ENCODE results near the gene SPATS2. TPM values are rescaled to one million over a fixed set of nuclear protein-coding genes. Genes with fewer than 3 reads are reported as not detected.

SPATS2 gene
- total and polyA plus RNA-seq, 2 donors from 2014 or later = 10.0 to 23.7 TPM

GRCh38 chr12:49335118-49335954 is 31.9 kb upstream of the SPATS2 start:
- Histone ChIP-seq H3K27me3 (ENCODE audit: control insufficient read depth, insufficient read depth, low read length) (peaks cover 24% of the 10 kb centered on the region), H3K9ac (ENCODE audit: low read length in 3 of 3) (no peak overlapping the region), H3K4me1 (ENCODE audit: control insufficient read depth in 2 of 3, insufficient read depth in 2 of 3, low read depth in 1 of 3, low read length in 3 of 3) (peaks cover 0 to 8% (median 0%) of the 10 kb centered on the region in 3 donors), H3K9me3 (ENCODE audit: control insufficient read depth in 2 of 3, insufficient read depth in 1 of 3, low read length in 3 of 3) (no peaks in the 10 kb centered on the region), H3K27ac (ENCODE audit: low read depth in 2 of 2, low read length in 2 of 2) (no peak overlapping the region), H3K4me3 (ENCODE audit: low read length in 3 of 3) (no peak overlapping the region), H3K36me3 (ENCODE audit: control insufficient read depth in 2 of 3, insufficient read depth in 3 of 3, low read length in 3 of 3) (no peaks in the 10 kb centered on the region)
- DNase-seq (peak in 1 of 5 donors; percentile 5), FAIRE-seq (no peak)
- intact Hi-C loops (cut with DNase I) = no loop called here
- TF ChIP-seq CTCF (IDR thresholded peaks at IDR 0.05; ENCODE audit: borderline replicate concordance, extremely low read depth, insufficient read depth) = no peak

- H3K9me3 ChIP-seq (ENCODE audit: control insufficient read depth in 2 of 3, insufficient read depth in 1 of 3, low read length in 3 of 3) = no peaks in the 10 kb centered on the region
- FAIRE-seq = no peak
- no peak for TF ChIP-seq CTCF (IDR thresholded peaks at IDR 0.05; ENCODE audit: borderline replicate concordance, extremely low read depth, insufficient read depth)
- no peaks in the 10 kb centered on the region for H3K36me3 ChIP-seq (ENCODE audit: control insufficient read depth in 2 of 3, insufficient read depth in 3 of 3, low read length in 3 of 3)
- peaks cover 0 to 8% (median 0%) of the 10 kb centered on the region in 3 donors for H3K4me1 ChIP-seq (ENCODE audit: control insufficient read depth in 2 of 3, insufficient read depth in 2 of 3, low read depth in 1 of 3, low read length in 3 of 3)
- peak in 2 of 5 donors; percentile 54 to 73 for DNase-seq
- no peak overlapping the region for H3K27ac ChIP-seq (ENCODE audit: low read depth in 2 of 2, low read length in 2 of 2)
- H3K9ac ChIP-seq (ENCODE audit: low read length in 3 of 3) = no peak overlapping the region
- H3K4me3 ChIP-seq (ENCODE audit: low read length in 3 of 3) = no peak overlapping the region
- peaks cover 24% of the 10 kb centered on the region for H3K27me3 ChIP-seq (ENCODE audit: control insufficient read depth, insufficient read depth, low read length)
- intact Hi-C loops (cut with DNase I) = no loop called here
Measured at GRCh38 chr12:49335955-49336644, 31.2 kb upstream of the SPATS2 start.

- DNase-seq (peak; percentile 88 to 94 (median 90)), FAIRE-seq (no peak)
- peaks cover 24% of the 10 kb centered on the region for H3K27me3 ChIP-seq (ENCODE audit: control insufficient read depth, insufficient read depth, low read length)
- no peak within 1 kb of the TSS for H3K9ac ChIP-seq (ENCODE audit: low read length in 3 of 3)
- H3K4me1 ChIP-seq (ENCODE audit: control insufficient read depth in 2 of 3, insufficient read depth in 2 of 3, low read depth in 1 of 3, low read length in 3 of 3) = peaks cover 0 to 5% (median 0%) of the 10 kb centered on the region in 3 donors
- H3K9me3 ChIP-seq (ENCODE audit: control insufficient read depth in 2 of 3, insufficient read depth in 1 of 3, low read length in 3 of 3) = no peaks in the 10 kb centered on the region
- H3K36me3 ChIP-seq (ENCODE audit: control insufficient read depth in 2 of 3, insufficient read depth in 3 of 3, low read length in 3 of 3) = no peaks in the 10 kb centered on the region
- intact Hi-C loops (cut with DNase I) = no loop called here
- H3K4me3 ChIP-seq (ENCODE audit: low read length in 3 of 3) = peak within 1 kb of the TSS in 1 of 3 donors; percentile 25
- peak; percentile 67 for TF ChIP-seq CTCF (IDR thresholded peaks at IDR 0.05; ENCODE audit: borderline replicate concordance, extremely low read depth, insufficient read depth)
- no peak within 1 kb of the TSS for H3K27ac ChIP-seq (ENCODE audit: low read depth in 2 of 2, low read length in 2 of 2)
Measured at GRCh38 chr12:49336645-49337584, 30.3 kb upstream of the SPATS2 start, which contains the start of gene C1QL4. Gene C1QL4 (minus strand): TSS chr12:49337188. CDS start chr12:49336477, 711 bp downstream.

Measured in kidney (tissue), 14 donors.